Right renal pelvis (tissue), 4 donors: ENCODE results near the gene LRRC10. TPM values are rescaled to one million over a fixed set of nuclear protein-coding genes. Genes with fewer than 3 reads are reported as not detected.
"Not testable (repeated sequence)": the region's sequence is repeated elsewhere in the genome, so short reads cannot be mapped to it uniquely, and the experiment has no call there.

ENCODE experiments used
- DNase-seq, 4 donors: peaks; one replicate each; pipeline ENCODE4 v3.0.0-alpha.2; 2013; ENCODE audit warnings: low read depth in 4 of 4, low spot score in 3 of 4, missing footprints in 1 of 4
- polyA plus RNA-seq, 4 donors: library from polyadenylated mRNA; unstranded; fragments of 120-200 nt; gene quantifications; one replicate each; pipeline ENCODE4 v1.2.1, GENCODE V29; 2013; ENCODE audit not compliant: insufficient read length in 4 of 4

The LRRC10 gene
- polyA plus RNA-seq, 4 donors: not detected

DNA sequence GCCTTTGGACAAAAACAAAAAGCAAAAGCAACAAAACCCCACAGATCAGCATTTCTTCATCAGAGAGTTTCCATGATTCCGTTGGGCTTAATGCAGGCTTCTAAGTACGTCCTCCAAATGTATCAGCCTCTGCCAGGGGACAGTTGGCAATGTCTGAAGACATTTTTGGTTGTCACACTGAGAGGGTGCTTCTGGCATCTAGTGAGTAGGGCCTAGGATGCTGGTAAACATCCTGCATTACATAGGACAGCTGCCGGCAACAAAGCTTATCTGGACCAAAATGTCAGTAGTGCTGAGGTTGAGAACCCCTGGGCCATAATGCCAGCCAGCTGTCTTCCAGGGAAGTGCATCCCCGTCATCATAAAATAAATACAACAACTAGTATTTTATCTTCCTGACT, 9.4 kb upstream of the LRRC10 start:
- DNase-seq: no peak

DNA sequence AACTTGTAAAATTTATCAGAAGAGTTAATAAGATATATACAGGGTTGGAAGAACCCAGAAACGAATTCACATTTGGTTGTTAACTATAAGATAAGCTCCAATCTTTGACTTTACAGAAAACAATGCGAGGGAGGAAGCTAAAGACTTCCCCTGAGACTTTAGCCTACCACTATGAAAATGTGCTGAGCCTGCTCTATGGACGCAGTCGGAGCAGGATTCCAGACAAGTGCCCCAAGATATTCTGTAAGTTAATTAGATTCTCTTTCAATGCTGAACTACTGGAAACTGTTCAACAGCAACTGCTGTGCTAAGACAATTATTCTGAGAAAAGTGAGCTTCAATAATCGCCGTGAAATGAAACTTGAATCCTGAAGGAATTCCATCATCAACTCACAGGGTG, 8.3 kb upstream of the LRRC10 start:
- no peak for DNase-seq

DNA sequence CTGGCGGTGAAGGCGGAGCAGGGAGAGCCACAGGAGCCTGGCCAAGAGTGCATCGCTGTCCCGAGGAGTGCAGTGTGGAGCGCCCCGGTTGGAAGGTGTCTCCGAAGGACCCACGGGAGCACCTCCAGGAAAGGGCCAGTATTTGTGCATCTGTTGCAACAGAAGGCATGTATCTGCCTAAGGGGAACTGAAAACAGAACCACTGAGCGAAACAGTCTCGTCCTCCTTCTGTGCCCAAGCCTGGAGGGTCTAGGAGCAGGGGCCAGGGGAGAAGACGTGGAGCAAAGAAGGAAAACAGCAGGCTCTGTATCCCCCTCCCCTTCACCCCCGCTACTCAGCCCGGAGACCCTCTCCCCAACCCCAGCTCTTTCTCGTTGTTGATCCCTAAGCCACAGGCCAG, 5.3 kb upstream of the LRRC10 start:
- no peak for DNase-seq

- DNase-seq: no peak
Measured at GRCh38 chr12:69613351-69613750, 2.6 kb upstream of the LRRC10 start.

- no peak for DNase-seq
Measured at GRCh38 chr12:69610126-69610525, 581 bp downstream of the LRRC10 start.

GRCh38 chr12:69608114-69608513, 2.6 kb downstream of the LRRC10 start:
- DNase-seq: no peak

- DNase-seq: not testable (repeated sequence)
Measured at GRCh38 chr12:69604275-69604674, 6.4 kb downstream of the LRRC10 start.

DNA sequence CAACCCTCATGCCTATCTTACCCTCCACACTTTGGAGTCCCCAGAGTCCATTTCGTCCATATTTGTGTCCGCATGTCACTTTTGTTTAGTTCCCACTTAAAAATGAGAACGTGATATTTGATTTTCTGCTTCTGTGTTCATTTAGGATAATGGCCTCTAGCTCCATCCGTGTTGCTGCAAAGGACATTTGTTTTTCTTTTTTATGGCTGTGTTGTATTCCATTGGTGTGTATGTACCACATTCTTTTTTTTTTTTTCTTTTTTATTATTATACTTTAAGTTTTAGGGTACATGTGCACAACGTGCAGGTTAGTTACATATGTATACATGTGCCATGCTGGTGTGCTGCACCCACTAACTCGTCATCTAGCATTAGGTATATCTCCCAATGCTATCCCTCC, 7.2 kb downstream of the LRRC10 start:
- not testable (repeated sequence) for DNase-seq

GRCh38 chr12:69602954-69603353, 7.8 kb downstream of the LRRC10 start:
- DNase-seq: no peak

DNA sequence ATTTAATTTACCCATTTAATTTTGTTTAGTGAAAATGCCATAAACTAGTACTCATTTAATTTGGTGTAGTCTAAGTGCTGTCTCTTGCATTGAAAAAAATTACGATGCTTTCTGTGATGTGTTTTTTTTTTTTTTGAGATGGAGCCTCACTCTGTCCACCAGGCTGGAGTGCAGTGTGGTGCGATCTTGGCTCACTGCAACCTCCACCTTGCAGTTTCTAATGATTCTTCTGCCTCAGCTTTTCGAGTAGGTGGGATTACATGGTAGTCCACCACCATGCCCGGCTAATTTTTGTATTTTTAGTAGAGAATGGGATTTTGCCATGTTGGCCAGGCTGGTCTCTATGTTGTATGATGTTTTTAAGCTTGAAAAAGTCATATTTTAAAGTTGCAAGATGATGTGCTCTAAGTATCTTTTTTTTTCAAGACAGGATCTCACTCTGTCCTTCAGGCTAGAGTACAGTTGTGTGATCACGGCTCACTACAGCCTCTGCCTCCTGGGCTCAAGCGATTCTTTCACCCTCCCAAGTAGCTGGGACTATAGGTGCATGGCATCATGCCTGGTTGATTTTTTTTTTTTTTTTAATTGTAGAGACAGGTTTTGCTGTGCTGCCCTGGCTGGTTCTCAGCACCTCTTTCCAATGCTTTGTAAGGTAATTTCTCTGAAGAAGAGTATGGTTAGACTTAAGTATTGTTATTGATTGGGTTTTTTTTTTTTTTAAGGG, 8.6 kb downstream of the LRRC10 start:
- DNase-seq: no peak

GRCh38 chr12:69600804-69601203, 9.9 kb downstream of the LRRC10 start:
- no peak for DNase-seq

GRCh38 chr12:69598174-69598753, 12.4 kb downstream of the LRRC10 start:
- no peak for DNase-seq

GRCh38 chr12:69595689-69596088, 15.0 kb downstream of the LRRC10 start:
- DNase-seq: no peak

DNA sequence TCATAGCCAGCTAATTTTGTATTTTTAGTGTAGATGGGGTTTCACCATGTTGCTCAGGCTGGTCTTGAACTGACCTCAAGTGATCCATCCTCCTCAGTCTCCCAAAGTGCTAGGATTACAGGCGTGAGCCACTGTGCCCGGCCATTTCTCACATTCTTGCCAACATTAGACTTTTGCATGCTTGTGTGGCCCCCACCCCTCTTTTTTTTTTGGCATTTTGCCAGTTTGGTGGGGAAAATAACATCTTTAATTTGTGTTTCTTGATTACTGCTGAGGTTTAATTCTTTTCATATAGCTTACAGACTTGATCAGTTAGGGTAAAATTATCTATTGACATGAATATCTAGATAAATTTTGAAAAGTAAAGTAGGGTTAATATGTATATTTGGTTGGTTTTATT, 21.6 kb downstream of the LRRC10 start:
- DNase-seq: no peak

- no peak for DNase-seq
Measured at GRCh38 chr12:69588527-69588926, 22.2 kb downstream of the LRRC10 start.

GRCh38 chr12:69585189-69586062, 25.3 kb downstream of the LRRC10 start, which contains the start of gene CCT2:
CCT2 (plus strand) TSS chr12:69585459; CDS start chr12:69585522, 63 bp downstream.
- DNase-seq: peak; percentile 91 to 97 (median 93)

GRCh38 chr12:69583203-69583602, 27.5 kb downstream of the LRRC10 start:
- no peak for DNase-seq

DNA sequence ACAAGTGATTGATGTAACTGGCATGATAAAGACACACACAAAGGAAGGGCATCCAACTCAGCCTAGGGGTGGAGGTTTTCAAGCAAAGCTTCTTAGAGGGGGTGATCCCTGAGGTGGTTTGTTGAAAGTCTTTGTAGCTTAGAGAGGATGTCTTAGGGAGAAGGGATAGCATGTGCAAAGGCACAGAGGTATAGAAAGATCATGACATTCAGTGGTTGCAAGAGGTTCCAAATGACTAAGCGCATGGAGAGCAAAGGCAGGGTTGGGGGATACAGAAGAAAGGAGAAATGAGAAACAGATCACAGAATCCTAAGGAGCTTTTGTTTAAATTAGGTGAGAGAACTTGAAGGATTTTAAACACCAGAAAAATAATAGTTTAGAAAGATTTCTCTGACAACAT, 30.6 kb downstream of the LRRC10 start:
- DNase-seq: no peak

DNA sequence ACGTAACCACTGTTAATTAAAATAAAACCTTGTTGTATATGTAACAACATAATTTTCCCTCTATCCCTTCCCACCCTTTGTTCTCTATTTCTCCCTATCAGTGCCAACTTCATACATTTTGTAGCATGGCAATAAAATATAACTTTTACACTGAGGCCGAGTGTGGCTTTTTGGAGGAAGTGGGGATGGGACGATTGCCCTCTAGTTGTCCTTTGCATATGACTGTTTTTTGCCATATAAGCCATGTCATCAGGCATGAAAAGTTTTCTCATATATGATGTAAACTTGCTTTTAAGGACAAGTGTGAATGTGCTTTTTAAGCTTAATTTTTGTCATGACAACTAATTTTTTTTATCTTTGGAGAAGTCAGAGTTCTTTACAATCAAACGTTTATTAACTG, 31.7 kb downstream of the LRRC10 start:
- DNase-seq: no peak

GRCh38 chr12:69578283-69578682, 32.4 kb downstream of the LRRC10 start:
- DNase-seq: no peak

- no peak for DNase-seq
Measured at GRCh38 chr12:69575346-69575745, 35.4 kb downstream of the LRRC10 start.
